SU-DHL-6 (cell line): ENCODE results near the gene HOXC11.

Source experiments
- EZH2phosphoT487 ChIP-seq: fragments of 200-600 bp; sonication (generic), shearing (Covaris generic); conservative IDR thresholded peaks from 2 replicates; pipeline ENCODE4 v1.6.1; 2018; ENCODE audit warnings: mild to moderate bottlenecking, antibody characterized with exemption, low read length, moderate library complexity, mixed read lengths
- TF ChIP-seq, protein P1 (sequence below): fragments of 200-600 bp; sonication (generic); IDR thresholded peaks from one replicate; pipeline ENCODE4 v1.5.1; 2017; ENCODE audit warnings: antibody characterized with exemption, mild to moderate bottlenecking, low read length, moderate library complexity; ENCODE audit not compliant: insufficient read depth, poor library complexity, severe bottlenecking

DNA sequence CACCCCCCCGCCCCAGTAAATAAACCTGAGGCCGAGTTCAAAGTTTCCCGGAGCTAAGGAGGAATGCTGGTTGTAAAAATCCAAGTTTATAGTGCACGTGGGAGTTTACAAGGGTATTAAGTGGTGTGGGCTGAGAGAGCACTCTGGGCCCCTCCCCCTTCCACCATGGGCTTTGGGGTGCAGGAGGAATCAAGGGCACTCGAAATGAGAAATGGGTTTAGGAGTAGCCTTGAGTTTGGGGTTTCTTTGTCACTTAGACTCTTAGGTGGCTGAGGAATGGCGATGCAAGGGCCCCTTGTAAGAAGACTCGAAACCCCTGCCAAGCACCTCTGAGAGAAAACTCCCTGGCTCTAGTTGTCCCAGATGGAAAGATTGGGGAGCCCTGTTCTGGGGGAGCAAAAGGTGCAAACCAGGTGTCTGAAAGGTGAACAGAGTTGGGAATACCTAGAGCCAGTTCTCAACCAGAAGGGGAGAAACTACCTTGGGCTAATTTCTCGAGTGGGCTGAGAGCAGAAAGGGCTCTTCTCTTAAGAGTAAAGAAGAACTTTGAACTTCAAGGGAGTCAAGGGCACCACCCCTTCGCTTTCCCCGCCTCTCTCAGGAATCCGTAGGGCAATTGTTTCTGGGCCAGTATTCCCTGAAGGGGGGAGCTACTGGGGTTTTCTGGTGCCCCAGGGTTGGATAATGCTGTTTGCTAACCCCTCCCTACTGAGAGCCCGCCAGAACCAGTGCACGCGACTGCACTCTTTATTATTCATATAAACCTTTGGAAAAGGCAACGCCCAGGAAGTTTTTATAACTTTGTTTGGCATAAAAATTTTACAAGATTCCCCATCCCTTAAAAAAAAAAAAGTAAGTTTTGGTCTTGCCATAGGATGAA is 5.8 kb downstream of the HOXC11 start:
- TF ChIP-seq, protein P1, sequence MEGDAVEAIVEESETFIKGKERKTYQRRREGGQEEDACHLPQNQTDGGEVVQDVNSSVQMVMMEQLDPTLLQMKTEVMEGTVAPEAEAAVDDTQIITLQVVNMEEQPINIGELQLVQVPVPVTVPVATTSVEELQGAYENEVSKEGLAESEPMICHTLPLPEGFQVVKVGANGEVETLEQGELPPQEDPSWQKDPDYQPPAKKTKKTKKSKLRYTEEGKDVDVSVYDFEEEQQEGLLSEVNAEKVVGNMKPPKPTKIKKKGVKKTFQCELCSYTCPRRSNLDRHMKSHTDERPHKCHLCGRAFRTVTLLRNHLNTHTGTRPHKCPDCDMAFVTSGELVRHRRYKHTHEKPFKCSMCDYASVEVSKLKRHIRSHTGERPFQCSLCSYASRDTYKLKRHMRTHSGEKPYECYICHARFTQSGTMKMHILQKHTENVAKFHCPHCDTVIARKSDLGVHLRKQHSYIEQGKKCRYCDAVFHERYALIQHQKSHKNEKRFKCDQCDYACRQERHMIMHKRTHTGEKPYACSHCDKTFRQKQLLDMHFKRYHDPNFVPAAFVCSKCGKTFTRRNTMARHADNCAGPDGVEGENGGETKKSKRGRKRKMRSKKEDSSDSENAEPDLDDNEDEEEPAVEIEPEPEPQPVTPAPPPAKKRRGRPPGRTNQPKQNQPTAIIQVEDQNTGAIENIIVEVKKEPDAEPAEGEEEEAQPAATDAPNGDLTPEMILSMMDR = no peak
- TF ChIP-seq EZH2phosphoT487 = no peak
